ENCODE data around the gene P2RX5.
A peak's percentile ranks its signal among the peaks of the same experiment; 100 is the strongest.

The P2RX5 gene

GRCh38 chr17:3679531-3680126, 16.3 kb downstream of the P2RX5 start:
- DNase-seq: no peak

- no peak for DNase-seq
These were observed 17.0 kb downstream of the P2RX5 start for GRCh38 chr17:3678821-3679530.

- DNase-seq: no peak
These were observed 17.7 kb downstream of the P2RX5 start for GRCh38 chr17:3678095-3678820.

- DNase-seq: no peak
These were observed 20.1 kb downstream of the P2RX5 start for GRCh38 chr17:3675886-3676285.

GRCh38 chr17:3672571-3672970, 23.4 kb downstream of the P2RX5 start:
- no peak for DNase-seq

- DNase-seq: no peak
These were observed 26.4 kb downstream of the P2RX5 start for GRCh38 chr17:3669548-3669947.

GRCh38 chr17:3669085-3669347, 26.9 kb downstream of the P2RX5 start:
- DNase-seq: no peak

- peak; percentile 99 for DNase-seq
These were observed 27.5 kb downstream of the P2RX5 start, which contains the start of the genes EMC6 and TAX1BP3 for GRCh38 chr17:3668279-3669084. Gene EMC6 (plus strand): TSS chr17:3668812. CDS start chr17:3669147, 335 bp downstream. Gene TAX1BP3 (minus strand): TSS chr17:3668578. CDS start chr17:3668526, 52 bp downstream.

GRCh38 chr17:3667366-3668278, 28.3 kb downstream of the P2RX5 start:
- DNase-seq: no peak

- DNase-seq: no peak
These were observed 29.4 kb downstream of the P2RX5 start for GRCh38 chr17:3666516-3666915.

- DNase-seq: no peak
These were observed 30.1 kb downstream of the P2RX5 start for GRCh38 chr17:3665834-3666233.

GRCh38 chr17:3663102-3664011, 32.6 kb downstream of the P2RX5 start:
- no peak for DNase-seq

- no peak for DNase-seq
These were observed 35.6 kb downstream of the P2RX5 start for GRCh38 chr17:3660311-3660891.

GRCh38 chr17:3659541-3660111, 36.3 kb downstream of the P2RX5 start:
- DNase-seq: no peak

- DNase-seq: no peak
These were observed 37.0 kb downstream of the P2RX5 start for GRCh38 chr17:3658784-3659449.

GRCh38 chr17:3657874-3658783, 37.8 kb downstream of the P2RX5 start:
- no peak for DNase-seq

- DNase-seq: no peak
These were observed 38.4 kb downstream of the P2RX5 start for GRCh38 chr17:3657588-3657869.

- no peak for DNase-seq
These were observed 39.0 kb downstream of the P2RX5 start for GRCh38 chr17:3656755-3657587.
